B cell (primary cell): ENCODE measurements around the gene ASCC2. TPM values are rescaled to one million over a fixed set of nuclear protein-coding genes. Genes with fewer than 3 reads are reported as not detected.

Experiments
- ATAC-seq: fragments of 200-7000 bp; cut with Tn5 transposase; one replicate; pipeline ENCODE4 v1.10.0; 2021; ENCODE audit warnings: low read depth, mild to moderate bottlenecking, moderate number of reproducible peaks, moderate library complexity
- CTCF ChIA-PET: fragments of 350-600 bp; sonication (Branson Sonifier 250); formaldehyde crosslinking; loops from one replicate; lab custom pipeline; 2021; ENCODE audit warnings: antibody characterized with exemption, inconsistent platforms; lab: Charles Lee
- POLR2A ChIA-PET: fragments of 350-600 bp; sonication (Branson Sonifier 250); formaldehyde crosslinking; loops from one replicate; lab custom pipeline; 2021; ENCODE audit warnings: antibody characterized with exemption; lab: Charles Lee
- DNase-seq: peaks from one replicate; pipeline ENCODE4 v3.0.0; 2013
- H2AFZ ChIP-seq: 2 replicates; pipeline ENCODE4 v1.6.1; 2012; ENCODE audit warnings: mild to moderate bottlenecking, low read depth, low read length; ENCODE audit not compliant: insufficient read depth, poor library complexity, severe bottlenecking
- H3K27ac ChIP-seq, 2 donors: 1 replicate in 1 of 2; 2 replicates in 1 of 2; pipeline ENCODE4 v1.5.1; 2012 to 2013; ENCODE audit warnings: low read length in 2 of 2, mild to moderate bottlenecking in 2 of 2, moderate library complexity in 1 of 2
- H3K27me3 ChIP-seq, 4 experiments: fragments of 200-600 bp in 1 of 4; sonication (generic) in 1 of 4; replicated peaks in 1 of 4; 1 replicate in 2 of 4; 2 replicates in 2 of 4; pipeline versions ENCODE4 v1.6.1 to v1.7.0; 2013 to 2016; ENCODE audit warnings: low read length in 3 of 4, mild to moderate bottlenecking in 2 of 4, mixed read lengths in 1 of 4, moderate library complexity in 1 of 4; ENCODE audit not compliant: insufficient read depth in 4 of 4, control insufficient read depth in 3 of 4; ENCODE audit errors: control extremely low read depth in 1 of 4
- H3K36me3 ChIP-seq, 2 experiments: replicated peaks in 1 of 2; 1 replicate in 1 of 2; 2 replicates in 1 of 2; pipeline versions ENCODE4 v1.6.1 to v1.7.1; 2013; ENCODE audit warnings: low read length in 1 of 2; ENCODE audit not compliant: insufficient read depth in 2 of 2, control insufficient read depth in 1 of 2; ENCODE audit errors: control extremely low read depth in 1 of 2, extremely low read depth in 1 of 2
- H3K4me1 ChIP-seq, 2 donors: fragments of 200-600 bp in 1 of 2; sonication (generic) in 1 of 2; 1 replicate in 1 of 2; 2 replicates in 1 of 2; pipeline versions ENCODE4 v1.5.1 to v1.6.1; 2013 to 2017; ENCODE audit warnings: low read length in 2 of 2; ENCODE audit not compliant: control insufficient read depth in 2 of 2, insufficient read depth in 2 of 2
- H3K4me2 ChIP-seq: replicated peaks from 2 replicates; pipeline ENCODE3; 2012; ENCODE audit warnings: mild to moderate bottlenecking, low read depth, low read length; ENCODE audit not compliant: poor library complexity, severe bottlenecking
- H3K4me3 ChIP-seq, 5 experiments: fragments of 200-600 bp in 1 of 5; sonication (generic) in 1 of 5; 1 replicate in 3 of 5; 2 replicates in 2 of 5; pipeline versions ENCODE4 v1.5.1 to v1.7.0; 2011 to 2016; ENCODE audit warnings: low read length in 4 of 5, mild to moderate bottlenecking in 4 of 5, low read depth in 2 of 5, control low read depth in 1 of 5, moderate library complexity in 1 of 5; ENCODE audit not compliant: insufficient read depth in 1 of 5; ENCODE audit errors: control extremely low read depth in 1 of 5, extremely low read depth in 1 of 5
- H3K79me2 ChIP-seq: fragments of 200-600 bp; sonication (generic); one replicate; pipeline ENCODE4 v1.6.0; 2016; ENCODE audit warnings: low read length; ENCODE audit not compliant: control insufficient read depth, insufficient read depth
- H3K9ac ChIP-seq: fragments of 200-600 bp; sonication (generic); 2 replicates; pipeline ENCODE4 v1.6.1; 2017; ENCODE audit warnings: mild to moderate bottlenecking, low read length, moderate library complexity
- H3K9me3 ChIP-seq, 3 donors: one replicate each; pipeline versions ENCODE4 v1.6.1 to v1.7.1; 2013; ENCODE audit warnings: low read length in 2 of 3; ENCODE audit not compliant: control insufficient read depth in 2 of 3, insufficient read depth in 1 of 3; ENCODE audit errors: control extremely low read depth in 1 of 3
- H4K20me1 ChIP-seq: 2 replicates; pipeline ENCODE4 v1.6.0; 2012; ENCODE audit warnings: mild to moderate bottlenecking, low read length; ENCODE audit not compliant: insufficient read depth, control insufficient read depth, poor library complexity, severe bottlenecking
- H3K27ac Mint-ChIP-seq: one replicate; pipeline ENCODE4 v1.8.0; 2021; ENCODE audit warnings: mixed read lengths
- H3K27me3 Mint-ChIP-seq: one replicate; pipeline ENCODE4 v1.8.0; 2021; ENCODE audit warnings: mixed read lengths
- H3K4me1 Mint-ChIP-seq: one replicate; pipeline ENCODE4 v1.8.0; 2021; ENCODE audit warnings: mixed read lengths
- H3K4me3 Mint-ChIP-seq: one replicate; pipeline ENCODE4 v1.8.0; 2021; ENCODE audit warnings: mixed read lengths
- H3K9me3 Mint-ChIP-seq: one replicate; pipeline ENCODE4 v1.8.0; 2022; ENCODE audit warnings: mixed read lengths; ENCODE audit not compliant: insufficient read depth
- CTCF ChIP-seq: fragments of 200-600 bp; IDR thresholded peaks from one replicate; pipeline ENCODE4 v1.8.0; 2022; ENCODE audit warnings: antibody characterized with exemption, mild to moderate bottlenecking
- EZH2 ChIP-seq: IDR thresholded peaks from 2 replicates; pipeline ENCODE4 v1.6.1; 2012; ENCODE audit warnings: borderline replicate concordance, low read depth, mild to moderate bottlenecking, moderate library complexity, low read length; ENCODE audit not compliant: insufficient read depth, poor library complexity, severe bottlenecking
- WGBS: methylation state at CpG from one replicate; pipeline ENCODE4 v1.1.5; 2013; ENCODE audit warnings: missing lambda C conversion rate; ENCODE audit not compliant: insufficient coverage; 5-methylcytosine and 5-hydroxymethylcytosine counted together
- intact Hi-C: fragments of 100-400 bp; cut with micrococcal nuclease; formaldehyde crosslinking; loops from one replicate; pipeline ENCODE4 v1.10.0; 2022
- polyA plus RNA-seq: library from polyadenylated mRNA; depleted of rRNA; stranded (reverse); fragments of >200 nt; gene quantifications from 2 replicates; pipeline ENCODE4 v1.2.3, GENCODE V29; 2012
- total RNA-seq, 2 donors: library from RNA; stranded (reverse); fragments of 120-200 nt in 1 of 2; gene quantifications; 1 replicate in 1 of 2; 2 replicates in 1 of 2; pipeline versions ENCODE4 v1.2.3 to v1.2.4, GENCODE V29; 2013 to 2022

ASCC2 gene
- total and polyA plus RNA-seq, 2 donors (not counting 1 experiment from before 2014, with no cell fraction given) = 81.1 to 84.0 TPM

- Histone ChIP-seq H4K20me1 (peaks cover 28% of the 10 kb centered on the region), H3K36me3 (no peaks in the 10 kb centered on the region), H3K9ac (peak within 1 kb of the TSS; percentile 96), H3K4me3 (peak within 1 kb of the TSS; percentile 76 to 99 (median 87)), H3K27ac (peak within 1 kb of the TSS; percentile 71 to 91), H2AFZ (peak within 1 kb of the TSS; percentile 98), H3K27me3 (no peaks in the 10 kb centered on the region), H3K4me2 (peak within 1 kb of the TSS; percentile 86), H3K4me1 (peaks cover 21% of the 10 kb centered on the region in 2 donors), H3K79me2 (peaks cover 60% of the 10 kb centered on the region), H3K9me3 (peaks cover 0 to 4% (median 0%) of the 10 kb centered on the region in 3 donors)
- no peaks in the 10 kb centered on the region for H3K27me3 Mint-ChIP-seq
- H3K4me3 Mint-ChIP-seq = peak within 1 kb of the TSS; percentile 92
- no peaks in the 10 kb centered on the region for H3K9me3 Mint-ChIP-seq
- under 1% methylated on average over 82 of the region's 82 CpGs for WGBS
- H3K4me1 Mint-ChIP-seq = peaks cover 12% of the 10 kb centered on the region
- ATAC-seq (peak; percentile 80), DNase-seq (peak; percentile 94)
- H3K27ac Mint-ChIP-seq = peak within 1 kb of the TSS; percentile 86
- intact Hi-C loops = loop anchor here (1.0 to 5.0 kb wide), 5 partner anchors 45 to 1141 kb away; partner anchors contain the start of genes ASCC2, CHEK2, EWSR1 and HSCB
- TF ChIP-seq EZH2 = no peak
- peak; percentile 47 for TF ChIP-seq CTCF
- ChIA-PET POLR2A (interaction anchor here (0.7 to 2.5 kb wide), 3 partner anchors 12 to 1463 kb away, joined by 3 to 11 read pairs (median 5); partner anchors contain the start of genes ASCC2 and PATZ1), CTCF (interaction anchor here (0.8 to 1.4 kb wide), 3 partner anchors 11 to 122 kb away, joined by 3 to 6 read pairs (median 3); no protein-coding TSS in a partner anchor)
Measured at GRCh38 chr22:29883045-29883774, 45.1 kb upstream of the ASCC2 start, which contains the start of gene MTMR3. Gene MTMR3, plus strand, starts transcription at chr22:29883174. Its CDS starts 87,886 bp downstream, at chr22:29971060.
